Karpas-422 (cell line): ENCODE data around the gene DLL4. TPM values are rescaled to one million over a fixed set of nuclear protein-coding genes. Genes with fewer than 3 reads are reported as not detected.

Source experiments
- DNase-seq: peaks from one replicate; pipeline ENCODE4 v3.0.0-alpha.2; 2015
- H2AFZ ChIP-seq: fragments of 200-600 bp; sonication (generic); 2 replicates; pipeline ENCODE4 v1.6.1; 2014; ENCODE audit warnings: antibody characterized with exemption, low read length, mixed read lengths
- H3K27ac ChIP-seq: fragments of 200-600 bp; sonication (generic); 2 replicates; pipeline ENCODE4 v1.5.1; 2014; ENCODE audit warnings: mild to moderate bottlenecking, low read length, moderate library complexity
- H3K27me3 ChIP-seq: fragments of 200-600 bp; sonication (generic); 2 replicates; pipeline ENCODE4 v1.6.1; 2014; ENCODE audit warnings: low read length, mixed read lengths
- H3K36me3 ChIP-seq: fragments of 200-600 bp; sonication (generic); 2 replicates; pipeline ENCODE4 v1.6.1; 2014; ENCODE audit warnings: low read length, mixed read lengths; ENCODE audit not compliant: insufficient read depth
- H3K4me1 ChIP-seq: fragments of 200-600 bp; sonication (generic); 2 replicates; pipeline ENCODE4 v1.6.1; 2014; ENCODE audit warnings: mild to moderate bottlenecking, low read length, mixed read lengths
- H3K4me2 ChIP-seq: fragments of 200-600 bp; sonication (generic); 2 replicates; pipeline ENCODE4 v1.6.1; 2014; ENCODE audit warnings: low read length, low read depth, mild to moderate bottlenecking; ENCODE audit not compliant: poor library complexity, severe bottlenecking
- H3K4me3 ChIP-seq: fragments of 200-600 bp; sonication (generic); 2 replicates; pipeline ENCODE4 v1.5.1; 2014; ENCODE audit warnings: mild to moderate bottlenecking, antibody characterized with exemption, low read length, mixed read lengths
- H3K79me2 ChIP-seq: fragments of 200-600 bp; sonication (generic); 2 replicates; pipeline ENCODE4 v1.6.1; 2014; ENCODE audit warnings: mild to moderate bottlenecking, low read length, mixed read lengths
- H3K9ac ChIP-seq: fragments of 200-600 bp; sonication (generic); 2 replicates; pipeline ENCODE4 v1.6.0; 2014; ENCODE audit warnings: low read length
- H3K9me2 ChIP-seq: fragments of 200-600 bp; sonication (generic), shearing (Covaris generic); replicated peaks from 2 replicates; pipeline ENCODE4 v1.6.0; 2014; ENCODE audit warnings: mild to moderate bottlenecking, low read length, moderate library complexity; ENCODE audit not compliant: insufficient read depth
- H3K9me3 ChIP-seq: fragments of 300-700, 200-600 bp; sonication (generic); 2 replicates; pipeline ENCODE4 v1.6.1; 2014; ENCODE audit warnings: low read length, mixed read lengths
- H4K20me1 ChIP-seq: fragments of 200-600 bp; sonication (generic); 2 replicates; pipeline ENCODE4 v1.6.1; 2014; ENCODE audit warnings: mild to moderate bottlenecking, antibody characterized with exemption, low read length, low read depth; ENCODE audit not compliant: insufficient read depth
- total RNA-seq: library from RNA; depleted of rRNA; stranded (reverse); fragments of >200 nt; shearing (Covaris generic); gene quantifications from 2 replicates; pipeline ENCODE4 v1.2.3, GENCODE V29; 2014; ENCODE audit warnings: low replicate concordance

Gene DLL4
- total RNA-seq, 1 experiment from 2014 or later, result not detected

GRCh38 chr15:40969363-40969762 is 40.2 kb downstream of the DLL4 start:
- no peak overlapping the region for H2AFZ ChIP-seq
- no peak overlapping the region for H3K27ac ChIP-seq
- no peaks in the 10 kb centered on the region for H3K27me3 ChIP-seq
- H3K4me3 ChIP-seq, result no peak overlapping the region
- no peak overlapping the region for H3K4me2 ChIP-seq
- no peak for DNase-seq
- no peaks in the 10 kb centered on the region for H3K79me2 ChIP-seq
- no peaks in the 10 kb centered on the region for H3K9me3 ChIP-seq
- no peaks in the 10 kb centered on the region for H3K9me2 ChIP-seq
- H3K36me3 ChIP-seq, result no peaks in the 10 kb centered on the region
- H3K9ac ChIP-seq, result no peak overlapping the region
- H4K20me1 ChIP-seq, result no peaks in the 10 kb centered on the region
- no peaks in the 10 kb centered on the region for H3K4me1 ChIP-seq

GRCh38 chr15:40974879-40975278 is 45.7 kb downstream of the DLL4 start:
- H2AFZ ChIP-seq, result no peak overlapping the region
- no peaks in the 10 kb centered on the region for H3K27me3 ChIP-seq
- H4K20me1 ChIP-seq, result no peaks in the 10 kb centered on the region
- no peak overlapping the region for H3K4me2 ChIP-seq
- H3K9ac ChIP-seq, result no peak overlapping the region
- no peak overlapping the region for H3K27ac ChIP-seq
- no peak overlapping the region for H3K4me3 ChIP-seq
- no peaks in the 10 kb centered on the region for H3K4me1 ChIP-seq
- H3K36me3 ChIP-seq, result peaks cover 5% of the 10 kb centered on the region; the same call in 1 of the 2 replicates
- DNase-seq, result no peak
- H3K79me2 ChIP-seq, result no peaks in the 10 kb centered on the region
- H3K9me2 ChIP-seq, result no peaks in the 10 kb centered on the region
- H3K9me3 ChIP-seq, result no peaks in the 10 kb centered on the region

DNA sequence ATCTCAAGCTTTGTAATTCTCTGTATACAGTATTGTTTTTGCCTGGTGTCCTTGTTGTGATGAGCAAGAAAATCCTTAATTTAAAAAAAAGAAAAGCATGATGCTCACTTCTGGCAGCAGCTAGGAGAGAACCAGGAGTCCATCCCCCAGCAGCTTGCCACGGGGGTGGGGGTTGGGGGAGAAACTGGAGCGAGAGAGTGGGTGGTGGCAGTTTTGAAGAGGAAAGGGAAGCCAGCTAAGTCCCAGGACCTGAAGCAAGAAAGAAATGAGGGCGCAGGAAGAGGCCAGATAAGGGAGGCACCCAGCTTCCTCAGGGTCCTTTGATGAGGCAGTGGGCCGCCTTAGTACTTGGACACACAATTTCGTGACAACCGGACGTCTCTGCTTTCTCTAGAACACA is 47.7 kb downstream of the DLL4 start:
- Histone ChIP-seq H4K20me1 (no peaks in the 10 kb centered on the region), H3K9ac (no peak overlapping the region), H3K27ac (no peak overlapping the region), H3K4me3 (no peak overlapping the region), H3K27me3 (no peaks in the 10 kb centered on the region), H3K9me2 (no peaks in the 10 kb centered on the region), H3K9me3 (no peaks in the 10 kb centered on the region), H3K4me1 (no peaks in the 10 kb centered on the region), H2AFZ (no peak overlapping the region), H3K79me2 (no peaks in the 10 kb centered on the region), H3K36me3 (peaks cover 5% of the 10 kb centered on the region; the same call in 1 of the 2 replicates), H3K4me2 (no peak overlapping the region)
- no peak for DNase-seq

DNA sequence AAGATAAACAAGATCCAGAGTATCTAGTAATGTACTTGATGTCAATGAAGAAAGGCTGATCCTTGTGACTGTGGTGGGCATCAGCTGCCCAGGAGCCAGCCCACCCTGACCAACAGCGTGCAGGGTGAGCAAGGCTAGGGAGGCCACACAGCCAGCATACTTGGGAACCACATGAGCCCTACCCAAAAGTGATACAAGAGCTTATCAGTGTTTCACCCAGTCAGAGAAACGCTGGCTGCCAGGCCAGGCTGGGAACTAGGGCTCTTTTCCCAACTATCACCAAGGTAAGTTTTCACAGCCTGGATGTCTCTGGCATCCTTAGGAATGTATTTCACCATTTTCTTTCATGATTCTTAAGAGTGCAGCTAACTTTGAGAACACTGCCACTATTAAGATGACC is 49.0 kb downstream of the DLL4 start:
- Histone ChIP-seq H3K27me3 (no peaks in the 10 kb centered on the region), H3K9ac (no peak overlapping the region), H3K36me3 (peaks cover 9% of the 10 kb centered on the region; the same call in 1 of the 2 replicates), H4K20me1 (no peaks in the 10 kb centered on the region), H3K9me2 (no peaks in the 10 kb centered on the region), H3K4me1 (no peaks in the 10 kb centered on the region), H3K4me2 (no peak overlapping the region), H3K9me3 (no peaks in the 10 kb centered on the region), H3K79me2 (no peaks in the 10 kb centered on the region), H3K27ac (no peak overlapping the region), H3K4me3 (no peak overlapping the region), H2AFZ (no peak overlapping the region)
- DNase-seq, result no peak

DNA sequence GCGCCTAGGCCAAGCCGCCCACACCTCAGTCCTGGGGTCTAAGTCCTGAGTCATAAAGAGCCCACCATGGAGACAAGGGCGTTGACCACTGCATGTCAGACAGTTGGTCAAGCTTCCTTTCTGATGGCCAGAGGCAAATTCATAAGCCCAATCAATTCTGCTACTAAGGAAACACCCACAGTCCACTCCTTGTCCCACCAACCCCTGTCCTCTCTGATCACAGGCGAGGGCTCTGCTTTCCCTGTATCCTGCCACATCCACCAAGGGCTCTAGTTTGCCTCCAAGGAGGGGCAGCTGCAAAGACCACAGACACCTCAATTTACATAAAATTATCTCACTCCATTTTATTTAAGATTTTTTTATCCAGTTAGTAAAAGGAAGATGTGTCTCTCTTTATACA is 49.4 kb downstream of the DLL4 start:
- H3K9me3 ChIP-seq, result no peaks in the 10 kb centered on the region
- H3K4me1 ChIP-seq, result no peaks in the 10 kb centered on the region
- no peak overlapping the region for H3K4me3 ChIP-seq
- H4K20me1 ChIP-seq, result no peaks in the 10 kb centered on the region
- H3K9me2 ChIP-seq, result no peaks in the 10 kb centered on the region
- no peak overlapping the region for H3K9ac ChIP-seq
- H3K27me3 ChIP-seq, result no peaks in the 10 kb centered on the region
- no peak for DNase-seq
- H3K27ac ChIP-seq, result no peak overlapping the region
- no peaks in the 10 kb centered on the region for H3K79me2 ChIP-seq
- H3K36me3 ChIP-seq, result peaks cover 9% of the 10 kb centered on the region; the same call in 1 of the 2 replicates
- no peak overlapping the region for H2AFZ ChIP-seq
- no peak overlapping the region for H3K4me2 ChIP-seq

DNA sequence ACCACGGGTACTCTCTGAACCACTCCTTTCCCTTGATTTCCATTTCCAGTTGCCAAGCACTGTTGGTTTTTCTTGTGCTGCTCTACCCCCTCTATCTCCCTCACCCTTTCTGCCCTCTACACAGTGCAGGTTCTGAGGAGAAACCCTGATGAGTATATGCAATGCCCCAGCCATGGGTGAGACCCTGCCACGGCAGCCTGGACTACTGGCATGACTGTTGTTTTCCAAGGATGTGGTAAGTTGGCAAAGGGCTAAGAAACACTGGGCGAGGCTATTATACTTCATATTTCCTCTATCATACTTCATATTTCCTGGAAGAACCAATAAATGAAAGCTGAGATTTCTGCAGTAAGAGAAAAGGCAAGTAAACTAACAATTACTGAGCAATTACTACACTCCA is 52.0 kb downstream of the DLL4 start:
- H2AFZ ChIP-seq, result no peak overlapping the region
- no peaks in the 10 kb centered on the region for H4K20me1 ChIP-seq
- no peak overlapping the region for H3K27ac ChIP-seq
- H3K9me2 ChIP-seq, result no peaks in the 10 kb centered on the region
- no peaks in the 10 kb centered on the region for H3K79me2 ChIP-seq
- DNase-seq, result no peak
- H3K9me3 ChIP-seq, result no peaks in the 10 kb centered on the region
- no peaks in the 10 kb centered on the region for H3K27me3 ChIP-seq
- no peak overlapping the region for H3K4me2 ChIP-seq
- H3K36me3 ChIP-seq, result peaks cover 26% of the 10 kb centered on the region; the same call in 1 of the 2 replicates
- no peak overlapping the region for H3K9ac ChIP-seq
- no peak overlapping the region for H3K4me3 ChIP-seq
- no peaks in the 10 kb centered on the region for H3K4me1 ChIP-seq

GRCh38 chr15:40982855-40983254 is 53.7 kb downstream of the DLL4 start:
- H3K9ac ChIP-seq, result no peak overlapping the region
- no peak for DNase-seq
- H3K36me3 ChIP-seq, result peaks cover 29% of the 10 kb centered on the region; the same call in 1 of the 2 replicates

GRCh38 chr15:40984406-40984805 is 55.3 kb downstream of the DLL4 start:
- Histone ChIP-seq H4K20me1 (no peaks in the 10 kb centered on the region), H3K79me2 (no peaks in the 10 kb centered on the region), H3K9me2 (no peaks in the 10 kb centered on the region), H3K9ac (no peak overlapping the region), H3K4me1 (no peaks in the 10 kb centered on the region), H3K9me3 (no peaks in the 10 kb centered on the region), H2AFZ (no peak overlapping the region), H3K4me3 (no peak overlapping the region), H3K4me2 (no peak overlapping the region), H3K27me3 (no peaks in the 10 kb centered on the region), H3K27ac (no peak overlapping the region), H3K36me3 (peaks cover 34% of the 10 kb centered on the region; the same call in 1 of the 2 replicates)
- no peak for DNase-seq

More at GRCh38 chr15:40982855-40983254, 53.7 kb downstream of the DLL4 start:
- H3K4me1 ChIP-seq, result no peaks in the 10 kb centered on the region
- H4K20me1 ChIP-seq, result no peaks in the 10 kb centered on the region
- H3K4me3 ChIP-seq, result no peak overlapping the region
- H3K9me2 ChIP-seq, result no peaks in the 10 kb centered on the region
- H3K27ac ChIP-seq, result no peak overlapping the region
- H3K9me3 ChIP-seq, result no peaks in the 10 kb centered on the region
- H3K27me3 ChIP-seq, result no peaks in the 10 kb centered on the region
- no peak overlapping the region for H3K4me2 ChIP-seq
- no peaks in the 10 kb centered on the region for H3K79me2 ChIP-seq
- H2AFZ ChIP-seq, result no peak overlapping the region

DNA sequence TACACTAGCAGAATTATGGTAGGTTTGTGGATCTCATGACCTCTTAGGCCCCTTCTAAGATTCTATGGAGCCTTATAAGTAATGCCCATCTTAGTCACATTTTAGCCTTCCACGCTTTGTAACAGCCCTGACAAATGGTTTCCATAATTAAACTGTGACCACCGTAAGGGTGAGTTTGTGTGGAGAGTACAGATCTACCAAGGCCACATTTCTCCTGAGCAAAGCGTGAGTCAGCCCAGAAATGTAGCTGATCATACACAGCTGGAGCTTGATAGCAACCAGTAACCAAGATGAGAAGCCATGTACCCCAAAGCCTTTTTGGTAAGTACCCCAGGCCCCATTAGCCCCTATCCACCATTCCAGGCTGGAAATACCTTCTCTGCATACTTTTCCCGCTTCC is 55.8 kb downstream of the DLL4 start:
- Histone ChIP-seq H3K27me3 (no peaks in the 10 kb centered on the region), H3K9ac (no peak overlapping the region), H3K9me3 (no peaks in the 10 kb centered on the region), H3K4me2 (no peak overlapping the region), H3K79me2 (no peaks in the 10 kb centered on the region), H3K9me2 (no peaks in the 10 kb centered on the region), H3K4me3 (no peak overlapping the region), H3K4me1 (no peaks in the 10 kb centered on the region), H3K36me3 (peaks cover 38% of the 10 kb centered on the region; the same call in 1 of the 2 replicates), H3K27ac (no peak overlapping the region), H2AFZ (no peak overlapping the region), H4K20me1 (no peaks in the 10 kb centered on the region)
- no peak for DNase-seq
